PC-9 (cell line): ENCODE measurements around the gene IFI44. TPM values are rescaled to one million over a fixed set of nuclear protein-coding genes. Genes with fewer than 3 reads are reported as not detected.

ENCODE experiments used
- BruUV-seq: library from RNA; stranded (reverse); fragments of 400-500 nt; replicated peaks from 2 replicates; lab custom pipeline; 2021; lab: Mats Ljungman, UMichigan
- CTCF ChIA-PET: fragments of 300-600 bp; sonication (Branson Sonifier 250); formaldehyde crosslinking; loops from one replicate; lab custom pipeline; 2022; ENCODE audit warnings: antibody characterized with exemption; lab: Charles Lee
- POLR2A ChIA-PET: fragments of 300-600 bp; sonication (Branson Sonifier 250); formaldehyde crosslinking; loops from one replicate; lab custom pipeline; 2022; ENCODE audit warnings: antibody characterized with exemption; ENCODE audit not compliant: unreplicated experiment; lab: Charles Lee
- DNase-seq, 2 experiments: peaks; one replicate each; pipeline versions ENCODE4 v3.0.0 to v3.0.0-alpha.2; 2015 to 2022; ENCODE audit warnings: mixed read lengths in 1 of 2
- H2AFZ ChIP-seq: fragments of 200-600 bp; sonication (generic); 2 replicates; pipeline ENCODE4 v1.8.1; 2017; ENCODE audit warnings: antibody characterized with exemption
- H3F3A ChIP-seq: fragments of 200-600 bp; sonication (generic); 2 replicates; pipeline ENCODE4 v1.8.1; 2017; ENCODE audit warnings: antibody characterized with exemption, mild to moderate bottlenecking, low read depth; ENCODE audit not compliant: insufficient read depth
- H3K27ac ChIP-seq: fragments of 200-600 bp; sonication (generic); 2 replicates; pipeline ENCODE4 v1.6.1; 2016; ENCODE audit warnings: mixed run types
- H3K27me3 ChIP-seq: fragments of 200-600 bp; sonication (generic); 2 replicates; pipeline ENCODE4 v1.6.1; 2016; ENCODE audit warnings: low read depth, mixed run types; ENCODE audit not compliant: insufficient read depth
- H3K36me3 ChIP-seq: fragments of 200-600 bp; sonication (generic); 2 replicates; pipeline ENCODE4 v1.6.1; 2016; ENCODE audit warnings: low read depth, mixed run types
- H3K4me1 ChIP-seq: fragments of 200-600 bp; sonication (generic); replicated peaks from 2 replicates; pipeline ENCODE4 v1.6.1; 2016; ENCODE audit warnings: mixed run types; ENCODE audit not compliant: insufficient read depth
- H3K4me2 ChIP-seq: fragments of 200-600 bp; sonication (generic); 2 replicates; pipeline ENCODE4 v1.6.1; 2017; ENCODE audit warnings: mixed run types
- H3K4me3 ChIP-seq: fragments of 200-600 bp; sonication (generic); 2 replicates; pipeline ENCODE4 v1.6.1; 2016; ENCODE audit warnings: mixed run types
- H3K79me2 ChIP-seq: fragments of 200-600 bp; sonication (generic); 2 replicates; pipeline ENCODE4 v1.6.1; 2017; ENCODE audit warnings: low read depth, mixed run types
- H3K9me2 ChIP-seq: fragments of 200-600 bp; sonication (generic); 2 replicates; pipeline ENCODE4 v1.8.1; 2017; ENCODE audit warnings: mild to moderate bottlenecking; ENCODE audit not compliant: insufficient read depth
- H3K9me3 ChIP-seq: fragments of 200-600 bp; sonication (generic); 2 replicates; pipeline ENCODE4 v1.8.1; 2016; ENCODE audit warnings: low read depth; ENCODE audit not compliant: insufficient read depth
- H4K20me1 ChIP-seq: fragments of 200-600 bp; sonication (generic); 2 replicates; pipeline ENCODE4 v1.8.1; 2017; ENCODE audit not compliant: insufficient read depth
- CTCF ChIP-seq: fragments of 200-600 bp; sonication (generic); conservative IDR thresholded peaks from 2 replicates; pipeline ENCODE4 v1.6.1; 2017; ENCODE audit warnings: mixed run types, antibody characterized with exemption, mild to moderate bottlenecking, moderate library complexity
- EZH2 ChIP-seq: fragments of 200-600 bp; sonication (generic); IDR thresholded peaks from 2 replicates; pipeline ENCODE4 v1.8.0; 2017; ENCODE audit warnings: antibody characterized with exemption, low read depth
- intact Hi-C: fragments of 100-400 bp; cut with micrococcal nuclease; formaldehyde crosslinking; loops from one replicate; pipeline ENCODE4 v1.10.0; 2022; ENCODE audit not compliant: unreplicated experiment
- total RNA-seq: library from RNA; stranded (reverse); gene quantifications from 2 replicates; pipeline ENCODE4 v1.2.3, GENCODE V29; 2021

The IFI44 gene
- total RNA-seq, 1 experiment from 2014 or later: 4.8 TPM

- H3F3A ChIP-seq: no peaks in the 10 kb centered on the region
- 0 out of 2 replicates have a peak, but pooled peaks cover 3% of the 10 kb centered on the region for H3K9me2 ChIP-seq
- H3K79me2 ChIP-seq: no peaks in the 10 kb centered on the region
- BruUV-seq: no TSS peak
- H2AFZ ChIP-seq: peak overlapping the region; percentile 6; the same call in 1 of the 2 replicates
- no peak overlapping the region for H3K4me3 ChIP-seq
- intact Hi-C loops: no loop called here
- no peaks in the 10 kb centered on the region for H3K4me1 ChIP-seq
- no peaks in the 10 kb centered on the region for H4K20me1 ChIP-seq
- POLR2A ChIA-PET: no interaction called here
- no peak overlapping the region for H3K4me2 ChIP-seq
- no peak for DNase-seq
- CTCF ChIA-PET: no interaction called here
- no peaks in the 10 kb centered on the region for H3K27me3 ChIP-seq
- no peaks in the 10 kb centered on the region for H3K36me3 ChIP-seq
- peaks cover 3% of the 10 kb centered on the region; the same call in 1 of the 2 replicates for H3K9me3 ChIP-seq
- H3K27ac ChIP-seq: no peak overlapping the region
- TF ChIP-seq CTCF (no peak), EZH2 (no peak)
Observed at GRCh38 chr1:78650114-78650660, 556 bp downstream of the IFI44 start.

- H3K9me3 ChIP-seq: peaks cover 3% of the 10 kb centered on the region; the same call in 1 of the 2 replicates
- H3K27ac ChIP-seq: no peak overlapping the region
- H2AFZ ChIP-seq: no peak overlapping the region
- no peak overlapping the region for H3K4me2 ChIP-seq
- no TSS peak for BruUV-seq
- H3K79me2 ChIP-seq: no peaks in the 10 kb centered on the region
- H3K27me3 ChIP-seq: no peaks in the 10 kb centered on the region
- no peaks in the 10 kb centered on the region for H3F3A ChIP-seq
- TF ChIP-seq CTCF (no peak), EZH2 (no peak)
- ChIA-PET POLR2A (no interaction called here), CTCF (no interaction called here)
- H3K4me3 ChIP-seq: no peak overlapping the region
- no peaks in the 10 kb centered on the region for H3K36me3 ChIP-seq
- H3K9me2 ChIP-seq: 0 out of 2 replicates have a peak, but pooled peaks cover 3% of the 10 kb centered on the region
- intact Hi-C loops: no loop called here
- H3K4me1 ChIP-seq: no peaks in the 10 kb centered on the region
- H4K20me1 ChIP-seq: no peaks in the 10 kb centered on the region
- no peak for DNase-seq
Observed at GRCh38 chr1:78651241-78651640, 1.6 kb downstream of the IFI44 start.

DNA sequence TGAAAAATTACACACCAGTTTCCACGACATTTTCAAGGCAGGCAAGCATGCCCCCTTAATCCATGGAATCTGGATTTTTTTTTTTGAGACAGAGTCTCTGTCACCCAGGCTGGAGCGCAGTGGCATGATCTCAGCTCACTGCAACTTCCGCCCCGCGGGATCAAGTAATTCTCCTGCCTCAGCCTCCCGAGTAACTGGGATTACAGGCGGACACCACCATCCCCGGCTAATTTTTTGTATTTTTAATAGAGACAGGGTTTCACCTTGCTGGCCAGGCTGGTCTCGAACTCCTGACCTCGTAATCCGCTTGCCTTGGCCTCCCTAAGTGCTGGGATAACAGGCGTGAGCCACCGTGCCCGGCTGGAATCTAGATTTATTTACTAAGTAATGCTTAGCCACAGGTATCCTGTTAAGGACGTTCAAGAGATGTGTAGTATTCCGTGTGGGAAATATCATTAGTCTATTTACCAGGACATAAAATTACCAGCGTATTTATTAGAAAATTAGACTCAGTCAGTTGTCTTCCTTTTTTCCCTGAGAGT is 2.5 kb downstream of the IFI44 start:
- no peak overlapping the region for H3K4me2 ChIP-seq
- intact Hi-C loops: no loop called here
- no peaks in the 10 kb centered on the region for H4K20me1 ChIP-seq
- H3K4me1 ChIP-seq: no peaks in the 10 kb centered on the region
- no peak for TF ChIP-seq CTCF
- no peak for TF ChIP-seq EZH2
- ChIA-PET CTCF (no interaction called here), POLR2A (no interaction called here)
- no peaks in the 10 kb centered on the region for H3K79me2 ChIP-seq
- peaks cover 3% of the 10 kb centered on the region; the same call in 1 of the 2 replicates for H3K9me3 ChIP-seq
- H3F3A ChIP-seq: no peaks in the 10 kb centered on the region
- BruUV-seq: no TSS peak
- H3K27me3 ChIP-seq: no peaks in the 10 kb centered on the region
- H3K4me3 ChIP-seq: no peak overlapping the region
- H2AFZ ChIP-seq: 0 out of 2 replicates have a peak overlapping the region, but pooled peaks have one; percentile 57
- H3K36me3 ChIP-seq: no peaks in the 10 kb centered on the region
- no peak overlapping the region for H3K27ac ChIP-seq
- no peak for DNase-seq
- 0 out of 2 replicates have a peak, but pooled peaks cover 3% of the 10 kb centered on the region for H3K9me2 ChIP-seq
